Caco-2 (cell line): ENCODE results near the gene CISD1. TPM values are rescaled to one million over a fixed set of nuclear protein-coding genes. Genes with fewer than 3 reads are reported as not detected.

Experiments used
- BruUV-seq: library from RNA; stranded (reverse); fragments of 400-500 nt; replicated peaks from 2 replicates; lab custom pipeline; 2021; lab: Mats Ljungman, UMichigan
- CTCF ChIA-PET: fragments of 300-600 bp; sonication (Branson Sonifier 250); formaldehyde crosslinking; loops from one replicate; lab custom pipeline; 2022; ENCODE audit warnings: antibody characterized with exemption; lab: Charles Lee
- POLR2A ChIA-PET: fragments of 300-600 bp; sonication (Branson Sonifier 250); formaldehyde crosslinking; loops from one replicate; lab custom pipeline; 2022; ENCODE audit warnings: antibody characterized with exemption; lab: Charles Lee
- DNase-seq, 2 experiments: peaks; one replicate each; pipeline versions ENCODE4 v3.0.0 to v3.0.0-alpha.2; 2020 to 2022
- H3K27me3 ChIP-seq: replicated peaks from 2 replicates; pipeline ENCODE4 v1.6.0; 2011; ENCODE audit warnings: low read length; ENCODE audit not compliant: control insufficient read depth, insufficient read depth
- H3K36me3 ChIP-seq: 2 replicates; pipeline ENCODE4 v1.5.1; 2011; ENCODE audit warnings: low read length; ENCODE audit not compliant: control insufficient read depth, insufficient read depth
- H3K4me1 ChIP-seq: fragments of 250-450 bp; sonication (Bioruptor Pico); 2 replicates; pipeline ENCODE4 v1.5.1; 2020; ENCODE audit warnings: mild to moderate bottlenecking
- H3K4me3 ChIP-seq: 2 replicates; pipeline ENCODE4 v1.5.1; 2011; ENCODE audit warnings: low read depth, mild to moderate bottlenecking, control low read depth, low read length
- H3K9me3 ChIP-seq: fragments of 250-450 bp; sonication (Bioruptor Pico); 2 replicates; pipeline ENCODE4 v1.5.1; 2020; ENCODE audit warnings: mild to moderate bottlenecking, moderate library complexity
- H3K27ac Mint-ChIP-seq: one replicate; pipeline ENCODE4 v1.8.0; 2022; ENCODE audit warnings: mixed read lengths; ENCODE audit not compliant: unreplicated experiment
- H3K27me3 Mint-ChIP-seq: one replicate; pipeline ENCODE4 v1.8.0; 2022; ENCODE audit warnings: mixed read lengths; ENCODE audit not compliant: insufficient read depth, unreplicated experiment
- H3K36me3 Mint-ChIP-seq: one replicate; pipeline ENCODE4 v1.8.0; 2022; ENCODE audit warnings: mild to moderate bottlenecking, mixed read lengths; ENCODE audit not compliant: insufficient read depth, unreplicated experiment
- H3K4me1 Mint-ChIP-seq: one replicate; pipeline ENCODE4 v1.8.0; 2022; ENCODE audit warnings: low read depth, mixed read lengths; ENCODE audit not compliant: unreplicated experiment
- H3K4me3 Mint-ChIP-seq: one replicate; pipeline ENCODE4 v1.8.0; 2022; ENCODE audit warnings: mild to moderate bottlenecking, moderate library complexity, mixed read lengths; ENCODE audit not compliant: unreplicated experiment
- H3K9me3 Mint-ChIP-seq: one replicate; pipeline ENCODE4 v1.8.0; 2022; ENCODE audit warnings: mixed read lengths; ENCODE audit not compliant: unreplicated experiment
- intact Hi-C: fragments of 100-400 bp; cut with micrococcal nuclease; formaldehyde crosslinking; loops from one replicate; pipeline ENCODE4 v1.10.0; 2022; ENCODE audit not compliant: unreplicated experiment
- total RNA-seq: library from RNA; stranded (reverse); gene quantifications from 2 replicates; pipeline ENCODE4 v1.2.3, GENCODE V29; 2022
- TF ChIP-seq, protein P1 (sequence below), 2 experiments: fragments of 200-600 bp in 1 of 2; IDR thresholded peaks; 1 replicate in 1 of 2; 2 replicates in 1 of 2; pipeline versions ENCODE4 v1.5.1 to v1.8.0; 2011 to 2022; ENCODE audit warnings: antibody characterized with exemption in 1 of 2, control low read depth in 1 of 2, inconsistent platforms in 1 of 2, low read depth in 1 of 2, low read length in 1 of 2, mild to moderate bottlenecking in 1 of 2, moderate library complexity in 1 of 2; ENCODE audit not compliant: insufficient read depth in 1 of 2, severe bottlenecking in 1 of 2, unreplicated experiment in 1 of 2

CISD1 gene
- total RNA-seq, 1 experiment from 2014 or later, result 98.3 TPM

DNA sequence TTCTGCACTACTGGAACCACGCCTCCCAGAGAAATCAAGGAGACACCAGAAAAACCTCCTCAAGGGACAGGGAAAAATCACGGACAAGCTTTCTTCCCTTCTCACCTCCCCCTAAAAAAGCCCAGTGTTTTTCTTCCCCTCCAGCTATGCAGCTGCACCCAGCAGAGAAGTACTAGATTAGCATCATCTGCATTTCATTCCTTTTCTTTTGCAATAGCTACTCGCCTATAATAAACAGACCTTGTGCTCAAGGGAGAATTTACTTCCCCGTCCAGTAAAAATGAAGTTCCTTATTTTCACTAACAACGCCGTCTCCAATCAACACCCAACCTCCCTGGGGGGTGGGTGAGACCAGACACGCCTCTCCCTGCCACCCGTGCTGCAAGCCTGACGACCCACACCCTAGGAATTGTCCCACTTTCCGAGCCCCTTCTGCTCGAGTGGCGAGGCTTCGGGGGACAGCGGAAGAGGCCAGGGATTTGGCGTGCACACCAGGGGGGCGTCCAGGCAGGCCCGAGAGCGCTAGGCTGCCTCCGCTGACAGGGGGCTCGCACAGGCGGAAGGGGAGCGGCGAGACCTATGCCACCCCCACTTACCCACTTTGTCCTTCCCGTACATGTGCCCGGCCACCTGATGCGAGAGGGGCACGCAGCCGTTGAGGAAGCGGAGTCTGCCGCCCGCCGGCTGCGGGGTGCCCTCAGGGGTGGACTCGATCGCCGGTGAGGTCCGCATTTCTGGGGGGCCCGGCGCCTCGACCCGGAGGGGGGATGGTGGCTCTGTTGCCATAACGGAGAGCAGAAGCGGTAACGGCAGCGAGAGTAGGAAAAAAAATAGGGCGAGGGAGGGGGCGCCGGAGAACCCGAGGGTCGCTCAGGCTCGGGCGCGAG is 1.9 kb upstream of the CISD1 start:
- BruUV-seq, result no TSS peak
- Histone ChIP-seq H3K9me3 (no peaks in the 10 kb centered on the region), H3K4me3 (peak overlapping the region; percentile 100), H3K4me1 (peaks cover 18% of the 10 kb centered on the region), H3K36me3 (no peaks in the 10 kb centered on the region; the same call in none of the 2 replicates), H3K27me3 (no peaks in the 10 kb centered on the region)
- H3K4me3 Mint-ChIP-seq, result peak overlapping the region; percentile 96
- TF ChIP-seq, protein P1, sequence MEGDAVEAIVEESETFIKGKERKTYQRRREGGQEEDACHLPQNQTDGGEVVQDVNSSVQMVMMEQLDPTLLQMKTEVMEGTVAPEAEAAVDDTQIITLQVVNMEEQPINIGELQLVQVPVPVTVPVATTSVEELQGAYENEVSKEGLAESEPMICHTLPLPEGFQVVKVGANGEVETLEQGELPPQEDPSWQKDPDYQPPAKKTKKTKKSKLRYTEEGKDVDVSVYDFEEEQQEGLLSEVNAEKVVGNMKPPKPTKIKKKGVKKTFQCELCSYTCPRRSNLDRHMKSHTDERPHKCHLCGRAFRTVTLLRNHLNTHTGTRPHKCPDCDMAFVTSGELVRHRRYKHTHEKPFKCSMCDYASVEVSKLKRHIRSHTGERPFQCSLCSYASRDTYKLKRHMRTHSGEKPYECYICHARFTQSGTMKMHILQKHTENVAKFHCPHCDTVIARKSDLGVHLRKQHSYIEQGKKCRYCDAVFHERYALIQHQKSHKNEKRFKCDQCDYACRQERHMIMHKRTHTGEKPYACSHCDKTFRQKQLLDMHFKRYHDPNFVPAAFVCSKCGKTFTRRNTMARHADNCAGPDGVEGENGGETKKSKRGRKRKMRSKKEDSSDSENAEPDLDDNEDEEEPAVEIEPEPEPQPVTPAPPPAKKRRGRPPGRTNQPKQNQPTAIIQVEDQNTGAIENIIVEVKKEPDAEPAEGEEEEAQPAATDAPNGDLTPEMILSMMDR (IDR thresholded peaks at IDR 0.05; ENCODE audit: insufficient read depth in 1 of 2, low read depth in 1 of 2, low read length in 1 of 2, severe bottlenecking in 1 of 2, unreplicated experiment in 1 of 2), result no peak
- H3K36me3 Mint-ChIP-seq, result peaks cover 29% of the 10 kb centered on the region
- no peaks in the 10 kb centered on the region for H3K9me3 Mint-ChIP-seq
- H3K27me3 Mint-ChIP-seq, result no peaks in the 10 kb centered on the region
- H3K27ac Mint-ChIP-seq, result peak overlapping the region; percentile 98
- CTCF ChIA-PET, result interaction anchor here (0.6 to 2.7 kb wide), 5 partner anchors 8 to 117 kb away, joined by 3 to 16 read pairs (median 7); partner anchors contain the start of gene TFAM
- DNase-seq, result peak; percentile 58 to 72
- peaks cover 5% of the 10 kb centered on the region for H3K4me1 Mint-ChIP-seq
- POLR2A ChIA-PET, result interaction anchor here (1.8 kb wide), 1 partner anchor 28 kb away, joined by 7 read pairs; no protein-coding TSS in a partner anchor
- intact Hi-C loops, result no loop called here

DNA sequence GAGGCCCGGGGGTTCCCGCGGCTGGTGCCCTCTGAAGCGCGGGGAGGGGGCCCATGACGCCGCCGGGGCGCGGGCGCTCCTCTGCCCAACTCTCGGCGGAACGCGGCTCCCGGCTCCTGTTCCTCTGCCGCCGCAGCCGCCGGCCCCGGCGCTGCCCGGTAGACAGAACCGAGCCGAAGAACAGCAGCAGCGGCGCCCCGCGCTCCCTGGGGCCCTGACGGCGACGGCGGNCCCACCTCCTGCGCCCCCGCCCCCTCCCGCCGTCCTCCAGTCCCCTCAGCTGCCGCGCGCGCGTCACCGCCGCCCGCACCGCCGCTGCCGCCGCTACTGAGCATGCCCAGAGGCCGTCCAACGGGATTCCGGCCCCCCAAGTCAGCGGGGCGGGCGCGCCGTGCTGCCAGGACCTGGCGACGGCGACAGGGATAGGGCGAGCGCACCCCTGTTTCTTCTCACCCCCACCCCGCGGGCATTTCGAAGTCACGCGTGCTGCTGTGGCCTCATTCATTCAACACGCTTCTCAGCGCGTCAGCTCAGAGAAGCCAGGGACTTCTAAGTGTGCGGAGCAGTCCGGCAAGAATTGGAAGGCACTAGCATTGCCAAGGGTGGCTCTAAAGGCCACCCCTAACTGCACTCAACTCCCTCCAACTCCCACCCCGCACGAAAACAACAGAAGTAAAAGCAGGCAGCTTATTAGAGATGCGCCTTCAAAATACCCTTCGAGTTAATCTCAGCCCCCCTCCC is 1.1 kb upstream of the CISD1 start, which contains the start of gene IPMK:
IPMK (minus strand) TSS at position 182 of the 741 bp plus-strand sequence. CDS start 283 bp downstream, outside the sequence.
- POLR2A ChIA-PET, result interaction anchor here (0.5 to 1.8 kb wide), 9 partner anchors 10 to 368 kb away, joined by 3 to 7 read pairs (median 3); no protein-coding TSS in a partner anchor
- Histone ChIP-seq H3K9me3 (no peaks in the 10 kb centered on the region), H3K4me1 (peaks cover 18% of the 10 kb centered on the region), H3K27me3 (no peaks in the 10 kb centered on the region), H3K4me3 (peak within 1 kb of the TSS; percentile 100), H3K36me3 (no peaks in the 10 kb centered on the region; the same call in 1 of the 2 replicates)
- intact Hi-C loops, result loop anchor here (1.0 kb wide), 2 partner anchors 12 to 29 kb away; no protein-coding TSS in a partner anchor
- TF ChIP-seq, protein P1 (IDR thresholded peaks at IDR 0.05; ENCODE audit: insufficient read depth in 1 of 2, low read depth in 1 of 2, low read length in 1 of 2, severe bottlenecking in 1 of 2, unreplicated experiment in 1 of 2), result no peak
- Mint-ChIP-seq H3K27ac (peak within 1 kb of the TSS; percentile 98), H3K9me3 (no peaks in the 10 kb centered on the region), H3K27me3 (no peaks in the 10 kb centered on the region), H3K36me3 (peaks cover 29% of the 10 kb centered on the region), H3K4me3 (peak within 1 kb of the TSS; percentile 96), H3K4me1 (peaks cover 7% of the 10 kb centered on the region)
- CTCF ChIA-PET, result interaction anchor here (1.1 to 2.7 kb wide), 5 partner anchors 23 to 117 kb away, joined by 3 to 21 read pairs (median 9); partner anchors contain the start of gene TFAM
- no TSS peak for BruUV-seq
- peak; percentile 97 to 99 for DNase-seq
